ENCODE data around the gene TMEM269.
"Not testable (repeated sequence)": the region's sequence is repeated elsewhere in the genome, so short reads cannot be mapped to it uniquely, and the experiment has no call there.

TMEM269 gene

DNA sequence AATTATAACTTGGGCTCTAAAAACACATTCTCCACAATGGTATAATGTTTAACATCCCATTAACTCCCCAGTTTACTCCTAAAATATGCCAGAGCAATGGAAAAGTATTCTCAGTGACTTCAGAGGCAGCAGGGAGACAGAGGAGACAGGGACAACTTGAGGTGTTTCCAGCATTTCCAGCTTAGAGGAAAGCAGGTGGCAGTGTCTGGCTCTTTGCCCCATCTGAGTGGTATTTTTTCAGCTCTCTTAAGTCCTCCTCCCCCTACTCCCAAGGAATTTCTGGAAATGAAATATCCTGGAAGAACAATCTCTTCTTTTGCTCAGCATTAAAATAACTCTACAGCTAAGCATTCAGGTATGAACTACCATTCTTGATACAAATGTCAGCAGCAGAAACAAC, 21.4 kb downstream of the TMEM269 start:
- no peak overlapping the region for H3K4me3 ChIP-seq (ENCODE audit: extremely low read depth, insufficient read depth, low read length, poor library complexity, severe bottlenecking)

GRCh38 chr1:42806593-42806992, 21.8 kb downstream of the TMEM269 start:
- H3K4me1 ChIP-seq (ENCODE audit: control insufficient read depth, insufficient read depth, low read length, poor library complexity, severe bottlenecking) = peaks cover 6% of the 10 kb centered on the region
- 84 to 95% methylated on average over 4 to 5 of the region's 5 CpGs for WGBS, 2 experiments (ENCODE audit: insufficient coverage in 2 of 2)
- H3K9me3 ChIP-seq (ENCODE audit: control insufficient read depth, low read length) = peaks cover 4% of the 10 kb centered on the region
- H3K36me3 ChIP-seq (ENCODE audit: control insufficient read depth, insufficient read depth, low read length) = peaks cover 42% of the 10 kb centered on the region
- H3K4me3 ChIP-seq (ENCODE audit: extremely low read depth, insufficient read depth, low read length, poor library complexity, severe bottlenecking) = no peak overlapping the region
- H3K27ac ChIP-seq (ENCODE audit: low read depth, low read length, severe bottlenecking) = no peak overlapping the region

More for the DNA sequence above, 21.4 kb downstream of the TMEM269 start:
- Histone ChIP-seq H3K4me1 (ENCODE audit: control insufficient read depth, insufficient read depth, low read length, poor library complexity, severe bottlenecking) (peaks cover 6% of the 10 kb centered on the region), H3K9me3 (ENCODE audit: control insufficient read depth, low read length) (peaks cover 4% of the 10 kb centered on the region), H3K27ac (ENCODE audit: low read depth, low read length, severe bottlenecking) (no peak overlapping the region), H3K36me3 (ENCODE audit: control insufficient read depth, insufficient read depth, low read length) (peaks cover 38% of the 10 kb centered on the region)

GRCh38 chr1:42807056-42807668, 22.4 kb downstream of the TMEM269 start:
- peaks cover 4% of the 10 kb centered on the region for H3K9me3 ChIP-seq (ENCODE audit: control insufficient read depth, low read length)
- H3K4me1 ChIP-seq (ENCODE audit: control insufficient read depth, insufficient read depth, low read length, poor library complexity, severe bottlenecking) = peaks cover 6% of the 10 kb centered on the region
- H3K27ac ChIP-seq (ENCODE audit: low read depth, low read length, severe bottlenecking) = no peak overlapping the region
- H3K4me3 ChIP-seq (ENCODE audit: extremely low read depth, insufficient read depth, low read length, poor library complexity, severe bottlenecking) = no peak overlapping the region
- H3K36me3 ChIP-seq (ENCODE audit: control insufficient read depth, insufficient read depth, low read length) = peaks cover 43% of the 10 kb centered on the region

- WGBS, 2 experiments (ENCODE audit: insufficient coverage in 2 of 2) = no CpG with 5 or more reads among the region's 3 CpGs
- H3K4me3 ChIP-seq (ENCODE audit: extremely low read depth, insufficient read depth, low read length, poor library complexity, severe bottlenecking); H3K9me3 ChIP-seq (ENCODE audit: control insufficient read depth, low read length); H3K4me1 ChIP-seq (ENCODE audit: control insufficient read depth, insufficient read depth, low read length, poor library complexity, severe bottlenecking); H3K27ac ChIP-seq (ENCODE audit: low read depth, low read length, severe bottlenecking): not testable (repeated sequence)
- H3K36me3 ChIP-seq (ENCODE audit: control insufficient read depth, insufficient read depth, low read length) = peaks cover 21% of the 10 kb centered on the region
These were observed 30.0 kb downstream of the TMEM269 start for GRCh38 chr1:42814815-42815214.

- H3K36me3 ChIP-seq (ENCODE audit: control insufficient read depth, insufficient read depth, low read length) = peaks cover 15% of the 10 kb centered on the region
- H3K27ac ChIP-seq (ENCODE audit: low read depth, low read length, severe bottlenecking) = peak overlapping the region; percentile 99
- peaks cover 4% of the 10 kb centered on the region for H3K9me3 ChIP-seq (ENCODE audit: control insufficient read depth, low read length)
- H3K4me3 ChIP-seq (ENCODE audit: extremely low read depth, insufficient read depth, low read length, poor library complexity, severe bottlenecking) = peak overlapping the region; percentile 59
- H3K4me1 ChIP-seq (ENCODE audit: control insufficient read depth, insufficient read depth, low read length, poor library complexity, severe bottlenecking) = peaks cover 12% of the 10 kb centered on the region
- 57 to 78% methylated on average over 4 to 6 of the region's 7 CpGs for WGBS, 2 experiments (ENCODE audit: insufficient coverage in 2 of 2)
These were observed 31.3 kb downstream of the TMEM269 start for GRCh38 chr1:42815941-42816584.

- Histone ChIP-seq H3K4me3 (ENCODE audit: extremely low read depth, insufficient read depth, low read length, poor library complexity, severe bottlenecking) (peak within 1 kb of the TSS; percentile 59), H3K9me3 (ENCODE audit: control insufficient read depth, low read length) (peaks cover 4% of the 10 kb centered on the region), H3K27ac (ENCODE audit: low read depth, low read length, severe bottlenecking) (peak within 1 kb of the TSS; percentile 99), H3K4me1 (ENCODE audit: control insufficient read depth, insufficient read depth, low read length, poor library complexity, severe bottlenecking) (peaks cover 12% of the 10 kb centered on the region), H3K36me3 (ENCODE audit: control insufficient read depth, insufficient read depth, low read length) (peaks cover 9% of the 10 kb centered on the region)
- WGBS, 2 experiments (ENCODE audit: insufficient coverage in 2 of 2) = 0% methylated on average over 24 to 29 of the region's 66 CpGs
These were observed 32.0 kb downstream of the TMEM269 start, which contains the start of the genes ERMAP and SVBP for GRCh38 chr1:42816585-42817439. Gene ERMAP (plus strand): TSS chr1:42817122. CDS start chr1:42830449, 13,327 bp downstream. Gene SVBP (minus strand): TSS chr1:42817397. CDS start chr1:42816544, 853 bp downstream.

GRCh38 chr1:42817440-42817767, 32.6 kb downstream of the TMEM269 start:
- peaks cover 4% of the 10 kb centered on the region for H3K9me3 ChIP-seq (ENCODE audit: control insufficient read depth, low read length)
- H3K36me3 ChIP-seq (ENCODE audit: control insufficient read depth, insufficient read depth, low read length) = peaks cover 9% of the 10 kb centered on the region
- peaks cover 12% of the 10 kb centered on the region for H3K4me1 ChIP-seq (ENCODE audit: control insufficient read depth, insufficient read depth, low read length, poor library complexity, severe bottlenecking)
- H3K4me3 ChIP-seq (ENCODE audit: extremely low read depth, insufficient read depth, low read length, poor library complexity, severe bottlenecking) = peak overlapping the region; percentile 59
- WGBS, 2 experiments (ENCODE audit: insufficient coverage in 2 of 2) = 2% methylated on average over 9 to 12 of the region's 13 CpGs
- peak overlapping the region; percentile 99 for H3K27ac ChIP-seq (ENCODE audit: low read depth, low read length, severe bottlenecking)

DNA sequence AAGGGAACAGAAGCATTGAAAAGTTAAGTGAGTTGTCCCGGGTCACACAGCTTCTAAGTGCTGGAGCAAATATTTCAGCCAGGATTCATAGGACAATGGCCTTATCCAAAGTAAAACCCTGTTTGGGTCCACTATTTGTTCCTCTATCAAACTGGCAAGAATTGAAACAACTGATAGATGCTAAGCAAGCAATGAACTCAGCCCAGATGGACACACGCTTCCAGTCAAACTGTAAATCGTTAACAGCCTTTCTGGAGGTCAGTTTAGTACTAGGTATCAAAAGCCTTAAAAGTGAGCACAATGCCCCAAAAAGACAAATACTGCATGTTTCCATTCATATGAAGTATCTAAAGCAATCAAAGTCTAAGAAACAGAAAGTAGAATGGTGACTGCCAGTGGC, 33.2 kb downstream of the TMEM269 start:
- no peak overlapping the region for H3K27ac ChIP-seq (ENCODE audit: low read depth, low read length, severe bottlenecking)
- H3K4me1 ChIP-seq (ENCODE audit: control insufficient read depth, insufficient read depth, low read length, poor library complexity, severe bottlenecking) = peaks cover 12% of the 10 kb centered on the region
- H3K4me3 ChIP-seq (ENCODE audit: extremely low read depth, insufficient read depth, low read length, poor library complexity, severe bottlenecking) = no peak overlapping the region
- WGBS, 2 experiments (ENCODE audit: insufficient coverage in 2 of 2) = 91 to 100% methylated on average over 1 to 3 of the region's 3 CpGs
- H3K36me3 ChIP-seq (ENCODE audit: control insufficient read depth, insufficient read depth, low read length) = peaks cover 9% of the 10 kb centered on the region
- H3K9me3 ChIP-seq (ENCODE audit: control insufficient read depth, low read length) = peaks cover 4% of the 10 kb centered on the region

DNA sequence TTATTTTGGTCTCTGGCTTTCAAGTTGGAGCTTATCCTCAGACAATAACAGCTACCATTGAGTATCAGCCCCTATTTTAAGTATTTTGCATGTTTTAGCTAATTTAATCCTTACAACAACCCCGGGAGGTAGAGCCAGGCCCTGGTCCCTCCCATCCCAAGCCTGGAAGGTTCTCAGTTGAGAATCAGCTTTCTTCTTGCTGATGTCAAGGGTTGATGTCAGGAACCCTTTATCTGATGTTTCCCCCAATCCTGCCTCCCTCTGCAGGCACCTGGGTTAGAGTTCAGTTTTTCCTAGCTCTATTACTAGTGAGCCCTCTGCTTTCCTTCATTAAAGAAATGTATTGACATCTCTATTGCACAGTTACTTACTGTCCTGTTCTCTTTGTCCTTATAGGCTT, 36.0 kb downstream of the TMEM269 start:
- Histone ChIP-seq H3K4me1 (ENCODE audit: control insufficient read depth, insufficient read depth, low read length, poor library complexity, severe bottlenecking) (peaks cover 9% of the 10 kb centered on the region), H3K9me3 (ENCODE audit: control insufficient read depth, low read length) (no peaks in the 10 kb centered on the region), H3K27ac (ENCODE audit: low read depth, low read length, severe bottlenecking) (no peak overlapping the region), H3K36me3 (ENCODE audit: control insufficient read depth, insufficient read depth, low read length) (no peaks in the 10 kb centered on the region), H3K4me3 (ENCODE audit: extremely low read depth, insufficient read depth, low read length, poor library complexity, severe bottlenecking) (no peak overlapping the region)
- WGBS, 2 experiments (ENCODE audit: insufficient coverage in 2 of 2) = 29% methylated on average over 1 of the region's 1 CpG; no CpG with 5 or more reads in 1 of the 2 experiments

GRCh38 chr1:42821690-42822089, 36.9 kb downstream of the TMEM269 start:
- Histone ChIP-seq H3K9me3 (ENCODE audit: control insufficient read depth, low read length) (no peaks in the 10 kb centered on the region), H3K4me3 (ENCODE audit: extremely low read depth, insufficient read depth, low read length, poor library complexity, severe bottlenecking) (no peak overlapping the region), H3K4me1 (ENCODE audit: control insufficient read depth, insufficient read depth, low read length, poor library complexity, severe bottlenecking) (peaks cover 3% of the 10 kb centered on the region), H3K36me3 (ENCODE audit: control insufficient read depth, insufficient read depth, low read length) (no peaks in the 10 kb centered on the region), H3K27ac (ENCODE audit: low read depth, low read length, severe bottlenecking) (no peak overlapping the region)
- WGBS, 2 experiments (ENCODE audit: insufficient coverage in 2 of 2) = 80% methylated on average over 1 of the region's 2 CpGs; no CpG with 5 or more reads in 1 of the 2 experiments

Measured in mesodermal cell (in vitro differentiated cells).